Mucosa of rectum (tissue), 2 donors: ENCODE data around the gene ZBTB3.
A peak's percentile ranks its signal among the peaks of the same experiment; 100 is the strongest.
"Not testable (repeated sequence)": the region's sequence is repeated elsewhere in the genome, so short reads cannot be mapped to it uniquely, and the experiment has no call there.

ENCODE experiments used
- H3K27ac ChIP-seq, 2 donors: one replicate each; pipeline ENCODE4 v1.7.0; 2013; ENCODE audit warnings: inconsistent platforms in 2 of 2, low read depth in 2 of 2, low read length in 2 of 2
- H3K27me3 ChIP-seq, 2 donors: one replicate each; pipeline ENCODE4 v1.7.0; 2013; ENCODE audit warnings: low read length in 2 of 2; ENCODE audit not compliant: control insufficient read depth in 2 of 2, insufficient read depth in 2 of 2
- H3K36me3 ChIP-seq, 2 donors: one replicate each; pipeline ENCODE4 v1.7.0; 2013; ENCODE audit warnings: low read length in 2 of 2; ENCODE audit not compliant: control insufficient read depth in 2 of 2, insufficient read depth in 2 of 2
- H3K4me1 ChIP-seq, 2 donors: one replicate each; pipeline ENCODE4 v1.7.0; 2013; ENCODE audit warnings: low read length in 2 of 2, mild to moderate bottlenecking in 1 of 2; ENCODE audit not compliant: control insufficient read depth in 2 of 2, insufficient read depth in 2 of 2
- H3K4me3 ChIP-seq, 2 donors: one replicate each; pipeline ENCODE4 v1.7.0; 2013; ENCODE audit warnings: low read length in 2 of 2
- H3K9ac ChIP-seq, 2 donors: one replicate each; pipeline ENCODE4 v1.7.0; 2013; ENCODE audit warnings: low read length in 2 of 2, low read depth in 1 of 2, mild to moderate bottlenecking in 1 of 2
- H3K9me3 ChIP-seq, 2 donors: one replicate each; pipeline ENCODE4 v1.7.0; 2013; ENCODE audit warnings: low read length in 2 of 2; ENCODE audit not compliant: control insufficient read depth in 2 of 2
- donor health status: healthy.
- donor health status: Normal muscosa, but diverticular disease.

Gene ZBTB3

DNA sequence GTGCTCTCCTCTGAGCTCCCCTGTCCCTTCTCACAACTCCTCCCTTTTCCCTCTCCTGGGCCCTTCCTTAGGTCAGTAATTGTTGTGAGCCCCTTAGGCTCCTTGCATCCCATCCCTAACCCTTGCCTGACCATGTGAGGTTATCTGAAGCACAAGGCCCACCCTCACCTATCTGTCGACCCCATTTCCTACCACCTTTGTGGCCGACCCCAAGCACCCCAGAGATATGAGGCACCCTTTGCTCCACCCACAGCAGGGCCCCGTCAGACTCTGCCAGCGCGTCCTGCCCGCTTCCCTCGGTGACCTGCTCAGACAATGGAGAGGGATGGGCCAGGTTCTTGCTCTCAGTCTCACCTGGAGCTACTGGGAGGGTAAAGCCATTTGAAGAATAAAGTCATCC lies 45.2 kb downstream of the ZBTB3 start:
- peak overlapping the region; percentile 86 to 93 for H3K9ac ChIP-seq
- peaks cover 40 to 48% of the 10 kb centered on the region in 2 donors for H3K4me1 ChIP-seq
- H3K4me3 ChIP-seq: peak overlapping the region; percentile 82 to 92
- H3K9me3 ChIP-seq: no peaks in the 10 kb centered on the region
- peak overlapping the region; percentile 93 to 95 for H3K27ac ChIP-seq
- H3K27me3 ChIP-seq: no peaks in the 10 kb centered on the region
- H3K36me3 ChIP-seq: peaks cover 19% of the 10 kb centered on the region in 2 donors

DNA sequence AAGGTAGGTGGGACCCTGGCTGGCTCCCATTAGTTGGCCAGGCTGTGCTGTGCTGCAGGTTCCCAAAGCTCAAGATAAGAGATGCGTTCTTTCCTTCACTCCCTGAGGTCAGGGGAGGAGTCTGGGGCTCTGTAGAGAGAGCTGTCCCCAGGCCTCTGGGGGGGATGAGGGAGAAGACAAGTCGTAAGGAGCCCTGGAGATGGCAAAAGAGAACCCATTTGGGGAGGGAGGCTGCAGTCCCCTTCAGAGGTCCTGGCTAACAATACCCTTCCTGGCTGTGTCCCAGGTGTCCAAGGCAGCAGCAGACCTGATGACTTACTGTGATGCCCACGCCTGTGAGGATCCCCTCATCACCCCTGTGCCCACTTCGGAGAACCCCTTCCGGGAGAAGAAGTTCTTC lies 45.6 kb downstream of the ZBTB3 start:
- H3K9ac ChIP-seq: peak overlapping the region; percentile 86 to 93
- H3K4me1 ChIP-seq: peaks cover 39 to 44% of the 10 kb centered on the region in 2 donors
- no peaks in the 10 kb centered on the region for H3K27me3 ChIP-seq
- peak overlapping the region; percentile 93 to 95 for H3K27ac ChIP-seq
- peak overlapping the region; percentile 82 to 92 for H3K4me3 ChIP-seq
- no peaks in the 10 kb centered on the region for H3K9me3 ChIP-seq
- peaks cover 15 to 17% of the 10 kb centered on the region in 2 donors for H3K36me3 ChIP-seq

DNA sequence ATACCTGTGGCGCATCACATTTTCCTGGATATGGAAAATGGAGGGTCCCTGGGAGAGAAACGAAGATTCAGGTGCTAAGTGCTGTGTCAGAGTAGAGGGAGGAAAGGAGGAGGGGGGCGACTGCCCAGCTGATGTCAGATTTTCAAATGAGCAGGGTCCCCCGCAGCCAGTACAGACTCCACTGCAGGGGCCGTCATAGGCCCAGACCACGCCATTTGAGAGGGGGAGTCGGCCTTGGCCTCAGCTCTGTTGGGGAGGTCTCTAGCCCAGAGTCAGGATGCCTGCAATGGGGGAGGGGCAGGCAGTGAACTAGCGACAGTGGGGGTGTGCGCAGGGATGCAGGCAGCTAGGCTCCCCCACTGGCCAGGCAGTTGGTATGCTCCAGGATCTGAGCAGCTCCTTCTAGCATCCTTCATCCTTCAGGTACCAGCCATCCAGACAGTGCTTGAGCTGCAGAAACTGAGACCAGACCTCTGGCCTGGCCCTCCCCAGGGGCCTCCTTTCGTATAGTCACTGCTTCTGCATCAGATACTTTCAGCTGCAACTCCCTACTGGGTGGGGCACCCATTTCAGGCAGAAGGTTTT lies 46.6 kb downstream of the ZBTB3 start, which contains the start of the genes BSCL2 and GNG3:
Gene BSCL2, minus strand, starts transcription at position 148 of the 585 bp plus-strand sequence. CDS start 229 bp downstream, outside the sequence.
Gene GNG3, plus strand, starts transcription at position 400 of the 585 bp plus-strand sequence. CDS start 620 bp downstream, outside the sequence.
- Histone ChIP-seq H3K4me3 (peak within 1 kb of the TSS; percentile 80 to 92), H3K9ac (peak within 1 kb of the TSS; percentile 72 to 86), H3K36me3 (peaks cover 11 to 13% of the 10 kb centered on the region in 2 donors), H3K9me3 (no peaks in the 10 kb centered on the region), H3K4me1 (peaks cover 36 to 40% of the 10 kb centered on the region in 2 donors), H3K27ac (peak within 1 kb of the TSS; percentile 61 to 95), H3K27me3 (no peaks in the 10 kb centered on the region)

DNA sequence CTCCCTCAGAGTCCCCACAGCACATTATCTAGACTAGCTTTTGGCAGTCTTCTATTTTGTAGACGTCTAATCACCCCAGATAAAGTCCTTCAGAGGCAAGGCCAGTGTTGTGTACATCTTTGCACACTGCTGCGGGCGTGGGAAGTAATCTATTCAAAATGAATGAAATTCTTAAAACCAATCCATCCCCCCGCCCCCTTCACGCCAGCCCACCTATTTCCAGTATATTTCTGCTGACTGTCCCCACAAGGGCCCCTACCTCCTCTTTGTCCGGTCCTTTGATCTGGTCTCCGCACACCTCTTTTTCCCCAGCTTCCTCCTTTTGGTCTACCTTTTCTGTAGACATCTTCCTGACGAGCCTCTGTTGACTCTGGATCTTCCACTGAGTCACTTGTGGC lies 47.1 kb downstream of the ZBTB3 start:
- H3K4me3 ChIP-seq: peak overlapping the region; percentile 78 to 80
- peaks cover 8 to 9% of the 10 kb centered on the region in 2 donors for H3K36me3 ChIP-seq
- H3K27me3 ChIP-seq: no peaks in the 10 kb centered on the region
- peak overlapping the region; percentile 68 to 72 for H3K9ac ChIP-seq
- H3K4me1 ChIP-seq: peaks cover 36 to 40% of the 10 kb centered on the region in 2 donors
- no peaks in the 10 kb centered on the region for H3K9me3 ChIP-seq
- peak overlapping the region; percentile 61 to 84 for H3K27ac ChIP-seq

DNA sequence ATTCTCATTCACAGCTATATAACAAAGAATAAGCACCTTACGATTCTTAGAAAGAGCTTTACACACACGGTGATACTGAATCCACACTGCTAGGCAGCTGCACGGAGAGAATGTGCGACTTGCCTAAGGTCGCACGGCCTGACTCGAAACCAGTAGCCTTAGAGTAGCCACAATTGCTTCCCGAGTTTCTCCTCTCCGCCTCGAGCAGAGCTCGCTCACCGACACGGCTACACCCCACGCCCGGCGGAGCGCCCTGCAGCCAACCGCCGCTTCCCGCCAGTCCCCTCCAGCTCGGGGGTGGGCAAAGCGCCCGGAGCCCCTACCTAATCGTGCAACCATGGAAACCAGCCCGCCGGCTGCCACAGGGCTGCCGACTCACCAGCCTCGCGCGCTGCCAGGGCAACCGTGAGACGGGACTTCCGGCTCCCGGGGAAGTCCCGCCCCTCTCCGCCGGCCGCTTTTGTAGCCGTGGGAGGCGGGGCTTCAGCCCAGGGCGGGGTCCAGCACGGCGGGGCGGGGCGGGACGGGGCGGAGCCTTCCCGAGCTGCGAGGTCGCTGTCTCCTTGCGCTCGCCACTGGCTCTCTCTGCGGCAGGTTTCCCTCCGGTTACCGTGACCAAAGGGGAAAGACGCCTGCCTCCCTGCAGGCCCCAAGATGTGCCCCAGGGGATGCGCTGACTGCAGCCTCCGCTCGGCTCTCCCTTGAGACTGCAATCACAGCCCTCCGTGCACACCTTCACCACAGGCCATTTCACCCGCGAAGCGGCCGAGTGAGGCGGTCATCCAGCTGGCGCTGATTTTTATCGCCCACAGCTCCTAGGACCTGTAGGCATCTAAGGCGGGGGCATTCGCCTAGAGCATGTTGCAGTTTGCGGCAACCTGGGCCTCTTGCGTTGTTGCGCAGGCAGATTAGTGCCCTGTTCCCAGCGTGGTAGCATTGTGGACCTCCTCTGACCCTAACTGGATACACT lies 47.8 kb downstream of the ZBTB3 start:
- H3K9me3 ChIP-seq: no peaks in the 10 kb centered on the region
- peak overlapping the region; percentile 80 for H3K4me3 ChIP-seq
- peak overlapping the region; percentile 72 to 73 for H3K9ac ChIP-seq
- H3K36me3 ChIP-seq: peaks cover 4 to 6% of the 10 kb centered on the region in 2 donors
- H3K27me3 ChIP-seq: no peaks in the 10 kb centered on the region
- peak overlapping the region; percentile 75 to 84 for H3K27ac ChIP-seq
- H3K4me1 ChIP-seq: peaks cover 36 to 40% of the 10 kb centered on the region in 2 donors

DNA sequence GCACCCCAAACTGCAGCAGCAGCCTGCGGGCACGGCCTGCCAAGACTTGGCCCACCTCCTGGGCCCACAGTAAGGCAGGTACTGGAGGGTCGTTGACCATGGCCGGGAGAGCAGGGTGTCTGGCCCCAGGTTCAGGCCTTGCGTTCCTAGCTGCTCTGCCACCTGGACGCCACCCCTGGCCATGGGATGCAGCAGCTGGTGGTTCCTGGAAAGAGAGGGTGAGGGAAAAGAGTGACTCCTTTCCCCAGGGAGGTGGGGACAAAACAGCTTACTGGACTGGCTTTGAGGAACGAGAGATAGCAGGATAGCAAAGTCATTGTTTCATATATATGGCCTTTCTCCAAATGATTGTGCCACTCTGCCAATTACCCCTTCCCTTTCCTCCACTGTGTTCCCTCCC lies 48.5 kb downstream of the ZBTB3 start:
- Histone ChIP-seq H3K27ac (peak overlapping the region; percentile 75 to 77), H3K9me3 (no peaks in the 10 kb centered on the region), H3K4me3 (peak overlapping the region; percentile 80), H3K27me3 (no peaks in the 10 kb centered on the region), H3K9ac (peak overlapping the region; percentile 69 to 73), H3K4me1 (peaks cover 35 to 37% of the 10 kb centered on the region in 2 donors), H3K36me3 (peaks cover 0 to 4% of the 10 kb centered on the region in 2 donors)

DNA sequence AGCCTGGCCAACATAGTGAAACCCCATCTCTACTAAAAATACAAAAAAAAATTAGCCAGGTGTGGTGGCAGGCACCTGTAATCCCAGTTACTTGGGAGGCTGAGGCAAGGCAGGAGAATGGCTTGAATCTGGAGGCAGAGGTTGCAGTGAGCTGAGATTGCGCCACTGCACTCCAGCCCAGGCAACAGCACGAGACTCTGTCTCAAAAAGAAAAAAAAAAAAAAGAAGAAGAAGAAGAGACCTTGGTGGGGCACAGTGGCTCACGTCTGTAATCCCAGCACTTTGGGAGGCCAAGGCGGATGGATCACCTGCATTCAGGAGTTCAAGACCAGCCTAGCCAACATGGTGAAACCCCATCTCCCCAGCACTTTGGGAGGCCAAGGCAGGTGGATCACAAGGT lies 50.0 kb downstream of the ZBTB3 start:
- H3K36me3 ChIP-seq, H3K9ac ChIP-seq, H3K4me3 ChIP-seq, H3K27me3 ChIP-seq, H3K27ac ChIP-seq, H3K9me3 ChIP-seq: not testable (repeated sequence)
- peaks cover 23 to 26% of the 10 kb centered on the region in 2 donors for H3K4me1 ChIP-seq

DNA sequence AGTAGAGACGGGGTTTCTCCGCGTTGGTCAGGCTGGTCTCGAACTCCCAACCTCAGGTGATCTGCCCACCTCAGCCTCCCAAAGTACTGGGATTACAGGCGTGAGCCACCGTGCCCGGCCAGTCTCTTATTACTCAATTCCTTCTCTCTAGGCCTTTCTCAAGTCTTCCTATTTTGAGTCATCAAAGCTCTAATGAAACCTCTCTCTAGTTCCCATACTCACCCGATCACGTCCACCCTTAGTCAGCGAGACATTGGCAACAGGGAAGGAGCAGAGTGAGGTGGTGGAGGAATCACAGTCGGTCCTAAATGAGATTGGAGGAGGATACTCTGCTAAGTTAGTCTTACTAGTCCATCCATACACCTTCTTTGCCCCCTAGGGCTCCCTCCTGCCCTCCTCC lies 51.7 kb downstream of the ZBTB3 start:
- no peaks in the 10 kb centered on the region for H3K9me3 ChIP-seq
- no peak overlapping the region for H3K9ac ChIP-seq
- no peaks in the 10 kb centered on the region for H3K27me3 ChIP-seq
- H3K4me1 ChIP-seq: peaks cover 16 to 19% of the 10 kb centered on the region in 2 donors
- H3K27ac ChIP-seq: no peak overlapping the region
- no peaks in the 10 kb centered on the region for H3K36me3 ChIP-seq
- no peak overlapping the region for H3K4me3 ChIP-seq
